ENCODE measurements around the gene FABP3.
"Not testable (repeated sequence)": the region's sequence is repeated elsewhere in the genome, so short reads cannot be mapped to it uniquely, and the experiment has no call there.

FABP3 gene

GRCh38 chr1:31389616-31390015 is 16.7 kb upstream of the FABP3 start:
- TF ChIP-seq ZNF274 (IDR thresholded peaks at IDR 0.05; ENCODE audit: low read depth, low read length), result no peak

GRCh38 chr1:31387612-31388011 is 14.7 kb upstream of the FABP3 start:
- H3K4me3 ChIP-seq (ENCODE audit: low read length), result no peak overlapping the region
- TF ChIP-seq ZNF274 (IDR thresholded peaks at IDR 0.05; ENCODE audit: low read depth, low read length), result no peak

More at GRCh38 chr1:31389616-31390015, 16.7 kb upstream of the FABP3 start:
- H3K4me3 ChIP-seq (ENCODE audit: low read length), result no peak overlapping the region

DNA sequence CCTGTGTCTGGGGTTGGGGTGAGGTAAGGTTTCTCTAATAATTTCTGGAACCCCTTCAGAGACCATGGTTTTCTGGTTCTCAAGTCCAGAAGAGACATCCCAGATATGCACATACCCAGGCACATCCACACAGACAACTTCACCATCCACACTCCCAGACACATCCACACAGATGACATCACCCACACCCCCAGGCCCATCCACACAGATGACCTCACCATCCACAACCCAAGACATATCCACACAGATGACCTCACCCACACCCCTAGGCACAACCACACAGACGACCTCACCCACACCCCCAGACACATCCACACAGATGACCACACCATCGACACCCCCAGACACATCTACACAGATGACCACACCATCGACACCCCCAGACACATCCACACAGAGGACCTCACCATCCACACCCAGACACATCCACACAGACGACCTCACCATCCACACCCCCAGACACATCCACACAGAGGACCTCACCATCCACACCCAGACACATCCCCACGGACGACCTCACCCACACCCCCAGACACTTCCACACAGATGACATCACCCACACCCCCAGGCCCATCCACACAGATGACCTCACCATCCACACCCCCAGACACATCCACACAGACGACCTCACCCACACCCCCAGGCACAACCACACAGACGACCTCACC is 13.8 kb upstream of the FABP3 start:
- not testable (repeated sequence) for H3K4me3 ChIP-seq (ENCODE audit: low read length)

- no peak for TF ChIP-seq ZNF274 (IDR thresholded peaks at IDR 0.05; ENCODE audit: low read depth, low read length)
- no peak overlapping the region for H3K4me3 ChIP-seq (ENCODE audit: low read length)
Observed at GRCh38 chr1:31383967-31384366, 11.1 kb upstream of the FABP3 start.

- TF ChIP-seq ZNF274 (IDR thresholded peaks at IDR 0.05; ENCODE audit: low read depth, low read length), result no peak
- no peak overlapping the region for H3K4me3 ChIP-seq (ENCODE audit: low read length)
Observed at GRCh38 chr1:31382379-31382989, 9.6 kb upstream of the FABP3 start.

- no peak for TF ChIP-seq ZNF274 (IDR thresholded peaks at IDR 0.05; ENCODE audit: low read depth, low read length)
- no peak overlapping the region for H3K4me3 ChIP-seq (ENCODE audit: low read length)
Observed at GRCh38 chr1:31381394-31382294, 8.8 kb upstream of the FABP3 start.

GRCh38 chr1:31380181-31380580 is 7.3 kb upstream of the FABP3 start:
- no peak for TF ChIP-seq ZNF274 (IDR thresholded peaks at IDR 0.05; ENCODE audit: low read depth, low read length)

GRCh38 chr1:31378001-31378400 is 5.1 kb upstream of the FABP3 start:
- TF ChIP-seq ZNF274 (IDR thresholded peaks at IDR 0.05; ENCODE audit: low read depth, low read length), result no peak
- no peak overlapping the region for H3K4me3 ChIP-seq (ENCODE audit: low read length)

More at GRCh38 chr1:31380181-31380580, 7.3 kb upstream of the FABP3 start:
- no peak overlapping the region for H3K4me3 ChIP-seq (ENCODE audit: low read length)

DNA sequence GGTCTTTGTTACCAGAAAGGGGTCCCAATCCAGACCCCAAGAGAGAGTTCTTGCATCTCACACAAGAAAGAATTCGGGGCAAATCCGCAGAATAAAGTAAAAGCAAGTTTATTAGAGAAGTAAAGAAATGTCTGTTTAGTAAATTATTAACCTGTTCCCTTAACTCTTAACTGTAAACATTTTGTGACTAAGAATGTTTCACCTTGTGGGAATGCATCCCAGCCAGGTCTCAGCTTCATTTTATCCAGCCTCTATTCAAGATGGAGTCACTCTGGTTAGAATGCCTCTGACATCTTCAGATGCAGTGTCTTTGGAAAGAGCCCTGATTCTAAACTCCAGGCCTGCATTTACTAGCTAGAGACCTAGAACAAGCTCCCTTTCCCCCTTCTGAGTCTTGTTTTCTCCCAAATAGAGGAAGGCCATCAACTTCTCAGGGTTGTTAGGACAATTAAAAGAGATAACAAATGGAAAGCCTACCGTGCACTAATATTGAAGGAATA is 4.5 kb upstream of the FABP3 start:
- TF ChIP-seq ZNF274 (IDR thresholded peaks at IDR 0.05; ENCODE audit: low read depth, low read length), result no peak
- no peak overlapping the region for H3K4me3 ChIP-seq (ENCODE audit: low read length)

DNA sequence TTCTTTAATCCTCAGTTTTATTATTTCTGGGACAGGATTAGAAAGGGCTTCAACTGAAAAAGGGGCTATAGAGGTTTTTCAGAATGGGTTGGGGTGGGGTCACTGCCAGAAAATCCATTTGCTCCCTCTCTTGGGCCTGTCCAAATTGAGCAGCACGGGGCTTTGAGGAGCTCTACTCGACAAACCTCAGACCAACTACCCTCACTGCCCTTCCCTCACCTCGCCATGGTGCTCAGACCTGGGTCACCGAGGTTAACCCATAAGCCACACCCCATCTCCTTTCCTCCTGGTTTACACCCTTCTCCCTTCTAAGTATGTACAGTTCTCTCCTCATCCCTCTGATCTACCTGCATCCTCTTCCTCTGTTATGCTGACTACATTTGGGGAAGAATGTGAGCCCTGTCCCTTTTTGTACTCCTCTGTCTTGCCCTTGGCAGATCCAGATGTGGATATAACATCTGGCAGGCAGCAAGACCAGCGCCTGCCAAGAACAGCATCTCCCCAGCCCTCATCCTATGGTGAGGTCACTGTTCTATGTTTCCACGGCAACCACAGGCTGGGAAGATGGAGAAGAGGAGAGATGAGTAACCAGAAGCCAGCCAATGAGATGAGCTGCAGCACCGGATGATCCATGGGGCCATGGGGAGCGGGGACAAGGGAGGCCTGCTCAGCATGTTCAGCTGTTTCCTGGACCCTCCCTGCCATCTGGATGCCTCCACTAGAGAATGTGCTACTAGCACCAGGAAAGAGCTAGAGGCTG is 3.7 kb upstream of the FABP3 start:
- no peak for TF ChIP-seq ZNF274 (IDR thresholded peaks at IDR 0.05; ENCODE audit: low read depth, low read length)

DNA sequence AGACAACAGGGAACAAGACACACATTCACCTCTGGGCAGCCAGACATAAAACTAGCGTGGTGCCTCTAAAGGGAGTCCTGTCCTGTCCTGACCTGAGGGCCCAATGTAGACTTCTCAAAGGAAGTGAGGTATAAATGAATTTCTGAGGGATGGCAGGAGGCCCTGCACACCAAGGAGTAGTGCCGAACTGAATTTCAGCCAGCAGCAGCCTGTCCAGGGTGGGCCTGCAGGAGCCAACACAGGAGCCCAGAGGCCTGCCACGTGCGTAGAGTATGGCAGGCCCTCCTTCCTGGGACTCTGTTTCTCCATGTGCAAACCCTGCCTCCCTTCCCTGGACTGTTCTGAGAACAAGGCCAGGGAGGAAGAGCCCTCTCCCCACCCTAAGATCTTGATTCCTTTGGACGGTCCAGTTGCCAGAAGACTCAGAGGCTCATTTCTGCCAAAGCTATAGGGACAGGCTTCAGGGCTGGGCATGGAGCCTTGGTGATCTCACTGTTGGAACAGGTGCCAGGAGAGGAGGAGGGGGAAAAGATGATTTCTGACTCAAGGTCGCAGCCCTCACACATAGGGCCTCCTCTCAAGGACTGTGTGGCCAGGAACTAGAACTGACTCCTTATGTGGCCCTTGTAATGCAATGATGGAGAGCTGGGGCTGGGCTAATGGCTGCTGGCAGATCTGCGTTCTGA is 1.8 kb upstream of the FABP3 start:
- TF ChIP-seq ZNF274 (IDR thresholded peaks at IDR 0.05; ENCODE audit: low read depth, low read length), result no peak
- H3K4me3 ChIP-seq (ENCODE audit: low read length), result no peak overlapping the region

More for the DNA sequence above, 3.7 kb upstream of the FABP3 start:
- H3K4me3 ChIP-seq (ENCODE audit: low read length), result no peak overlapping the region

- no peak for TF ChIP-seq ZNF274 (IDR thresholded peaks at IDR 0.05; ENCODE audit: low read depth, low read length)
- no peak overlapping the region for H3K4me3 ChIP-seq (ENCODE audit: low read length)
Observed at GRCh38 chr1:31373897-31374486, 1.1 kb upstream of the FABP3 start.

DNA sequence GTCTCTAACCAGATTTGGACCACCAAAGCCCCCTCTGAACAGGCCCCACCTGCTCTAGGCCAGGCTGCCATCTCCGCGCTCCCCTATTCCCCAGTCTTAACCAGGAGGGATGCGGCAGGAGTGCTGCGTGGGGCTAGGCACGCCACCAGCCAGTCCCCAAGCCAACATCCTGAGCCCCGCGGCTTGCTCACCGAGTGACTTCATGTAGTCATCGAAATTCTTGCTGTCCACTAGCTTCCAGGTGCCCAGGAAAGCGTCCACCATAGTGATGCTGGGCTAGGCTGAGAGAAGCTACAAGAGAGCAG is 173 bp downstream of the FABP3 start:
- no peak overlapping the region for H3K4me3 ChIP-seq (ENCODE audit: low read length)
- TF ChIP-seq ZNF274 (IDR thresholded peaks at IDR 0.05; ENCODE audit: low read depth, low read length), result no peak
